HG03060 (cell line): ENCODE measurements around the gene GNS.

Experiments used
- ATAC-seq: cut with Tn5 transposase; IDR thresholded peaks from one replicate; pipeline ENCODE4 v1.9.1; 2021; ENCODE audit warnings: low read depth, moderate number of reproducible peaks; ENCODE audit not compliant: unreplicated experiment

The GNS gene

DNA sequence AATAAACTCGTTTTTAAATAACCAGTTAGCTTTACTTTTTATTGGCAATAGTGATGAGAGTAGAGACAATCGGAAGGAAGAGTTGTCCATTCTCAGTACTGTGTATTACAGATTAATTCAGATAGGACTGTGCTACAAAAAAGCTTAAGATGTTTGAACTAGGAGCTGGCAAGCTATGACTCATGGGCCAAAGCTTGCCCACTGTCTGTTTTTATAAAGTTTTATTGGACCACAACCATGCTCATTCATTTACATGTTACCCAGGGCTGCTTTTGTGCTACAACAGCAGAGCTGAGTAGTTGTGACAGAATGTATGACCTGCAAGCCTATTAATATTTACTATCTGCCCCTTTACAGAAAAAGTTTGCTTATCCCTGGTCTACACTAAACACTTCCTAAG, 19.4 kb downstream of the GNS start:
- ATAC-seq, result no peak

- ATAC-seq, result no peak
These were observed 21.7 kb downstream of the GNS start for GRCh38 chr12:64737539-64737938.

DNA sequence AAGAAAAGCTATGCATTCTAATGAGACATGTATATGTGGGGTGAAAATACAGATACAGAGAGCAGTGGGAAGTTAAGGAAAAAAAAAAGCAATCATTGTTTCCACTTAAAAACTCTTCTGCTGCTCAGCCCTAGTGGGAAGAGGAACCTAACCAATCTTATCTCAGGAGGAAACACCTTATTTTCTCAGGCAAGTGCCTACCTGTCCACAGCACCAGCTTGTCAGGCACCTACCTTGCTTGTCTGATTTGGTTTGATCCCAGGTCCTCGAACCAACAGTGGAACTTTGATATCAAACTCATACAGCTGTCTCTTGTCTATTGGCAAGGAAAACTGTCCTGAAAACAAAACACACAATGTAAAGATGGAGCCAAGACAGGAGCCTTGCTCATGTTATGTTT, 22.4 kb downstream of the GNS start:
- ATAC-seq, result no peak

GRCh38 chr12:64735442-64735841, 23.8 kb downstream of the GNS start:
- ATAC-seq, result no peak

DNA sequence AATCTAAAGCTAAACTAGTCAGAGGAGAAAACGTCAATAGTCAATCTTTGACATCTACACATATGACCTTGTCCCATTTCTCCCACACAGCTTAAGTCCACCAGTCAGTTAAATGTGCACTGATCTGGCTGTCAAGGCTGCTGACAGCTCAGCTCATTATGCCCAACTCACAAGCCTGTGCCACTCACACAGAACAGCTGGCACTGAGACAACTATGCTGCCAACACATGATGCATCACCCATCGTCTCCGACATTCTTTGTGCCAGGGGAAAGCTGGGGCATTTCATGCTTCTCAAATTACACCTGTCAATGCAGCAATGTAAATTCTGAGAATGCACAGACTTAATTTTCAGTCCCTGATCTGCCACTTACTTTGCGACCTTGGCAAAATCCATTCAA, 25.3 kb downstream of the GNS start:
- ATAC-seq, result no peak

DNA sequence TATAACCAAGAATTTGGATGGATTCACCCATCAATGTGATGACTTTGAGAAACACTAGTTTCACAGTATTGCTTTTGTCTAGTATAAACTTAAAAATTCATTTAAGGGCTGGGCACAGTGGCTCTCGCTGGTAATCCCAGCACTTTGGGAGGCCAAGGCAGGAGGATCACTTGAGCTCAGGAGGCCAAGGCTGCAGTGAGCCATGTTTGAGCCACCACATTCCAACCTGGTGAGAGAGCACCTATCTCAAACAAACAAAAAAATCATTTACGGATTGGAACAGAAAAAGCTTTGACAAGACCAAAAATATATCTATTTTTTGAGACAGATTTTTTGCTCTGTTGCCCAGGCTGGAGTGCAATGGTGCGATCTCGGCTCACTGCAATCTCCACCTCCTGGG, 27.5 kb downstream of the GNS start:
- no peak for ATAC-seq

DNA sequence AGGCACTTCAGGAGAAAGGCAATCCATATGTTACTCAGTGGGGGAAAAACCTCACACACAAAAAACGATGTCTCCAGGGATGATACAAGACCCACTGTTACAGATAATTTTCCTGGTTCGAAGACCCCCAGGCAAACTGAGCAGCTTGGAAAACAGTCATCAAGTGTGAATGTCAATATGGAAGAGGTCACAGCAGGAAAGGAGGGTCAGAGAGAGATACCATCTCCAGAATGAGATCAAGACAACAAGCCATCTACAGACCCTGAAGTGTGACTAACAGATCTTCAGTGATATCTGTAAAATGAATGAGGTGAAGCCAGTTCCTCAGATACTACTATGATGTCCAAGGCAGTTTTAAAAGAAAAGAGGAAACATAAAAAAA, 28.6 kb downstream of the GNS start:
- ATAC-seq, result no peak

DNA sequence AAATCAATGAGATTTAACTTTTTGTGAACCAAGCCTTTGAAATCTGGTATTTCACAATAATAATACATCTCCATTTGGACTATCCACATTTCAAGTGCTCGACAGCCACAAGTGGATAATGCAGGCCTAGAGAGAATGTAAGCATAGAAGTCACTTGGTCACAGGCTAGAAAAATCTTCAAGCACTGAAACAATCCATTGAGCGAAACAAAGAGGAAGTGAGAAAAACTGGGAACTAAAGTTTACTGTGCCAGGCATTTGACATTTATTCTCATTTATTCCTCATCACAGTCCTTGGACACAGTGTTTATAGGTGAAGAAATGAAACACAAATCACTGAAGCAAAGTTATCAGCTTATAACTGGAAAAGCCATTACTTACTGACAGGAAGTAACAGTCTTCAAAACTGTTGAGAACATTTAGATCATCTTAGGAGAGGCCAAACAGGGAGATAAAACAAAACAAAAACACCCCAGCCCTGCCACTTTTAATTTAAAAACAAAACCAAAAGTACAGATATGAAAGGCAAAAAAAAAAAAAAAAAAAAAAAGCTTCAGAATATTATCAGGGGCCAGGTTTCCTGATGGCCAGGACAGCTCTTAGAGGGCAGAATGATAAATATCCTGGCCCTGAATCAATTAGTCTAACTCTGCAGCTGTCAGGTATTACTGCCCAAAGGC, 29.2 kb downstream of the GNS start:
- peak; percentile 53 for ATAC-seq

DNA sequence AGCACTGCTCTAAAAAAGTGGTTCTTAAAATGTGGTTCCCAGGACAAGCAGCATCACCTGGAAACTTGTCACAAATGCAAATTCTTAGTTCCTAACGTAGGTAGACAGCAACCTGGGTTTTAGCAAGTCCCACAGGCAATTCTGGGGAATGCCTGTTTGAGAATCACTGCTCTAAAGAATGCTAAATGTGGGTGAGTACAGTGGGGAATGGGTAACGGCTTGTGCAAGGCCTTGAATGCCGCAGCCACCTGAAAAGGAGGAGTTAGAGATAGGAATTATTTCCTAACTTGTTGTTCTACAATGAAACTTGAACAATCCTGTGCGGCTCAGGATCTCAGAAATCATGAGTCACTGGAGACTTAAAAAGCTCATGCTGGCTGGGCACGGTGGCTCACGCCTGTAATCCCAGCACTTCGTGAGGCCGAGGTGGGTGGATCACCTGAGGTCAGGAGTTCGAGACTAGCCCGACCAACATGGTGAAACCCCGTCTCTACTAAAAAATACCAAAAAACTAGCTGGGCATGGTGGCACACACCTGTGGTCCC, 34.9 kb downstream of the GNS start:
- ATAC-seq, result no peak

DNA sequence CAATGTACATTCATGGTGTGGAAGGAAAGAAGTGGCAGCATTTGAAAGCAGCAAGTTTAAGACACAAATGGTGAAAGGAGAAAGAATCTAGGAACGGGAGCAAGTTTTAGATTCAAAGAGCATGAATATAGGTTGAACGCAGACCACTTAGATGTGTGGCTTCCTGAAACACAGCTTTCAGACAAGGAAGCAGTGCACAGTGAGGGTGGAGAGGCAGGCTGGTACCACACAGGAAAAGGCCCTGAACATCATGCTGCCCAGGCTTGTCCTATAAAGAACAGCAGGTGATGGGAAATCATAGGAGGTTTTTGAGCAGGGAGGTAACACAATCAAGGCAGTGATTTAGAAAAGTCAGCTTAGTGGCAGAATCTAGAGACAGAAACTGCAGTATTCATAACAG, 35.6 kb downstream of the GNS start:
- no peak for ATAC-seq

GRCh38 chr12:64722835-64723234, 36.4 kb downstream of the GNS start:
- ATAC-seq, result no peak

- no peak for ATAC-seq
These were observed 38.3 kb downstream of the GNS start for GRCh38 chr12:64720884-64721283.

DNA sequence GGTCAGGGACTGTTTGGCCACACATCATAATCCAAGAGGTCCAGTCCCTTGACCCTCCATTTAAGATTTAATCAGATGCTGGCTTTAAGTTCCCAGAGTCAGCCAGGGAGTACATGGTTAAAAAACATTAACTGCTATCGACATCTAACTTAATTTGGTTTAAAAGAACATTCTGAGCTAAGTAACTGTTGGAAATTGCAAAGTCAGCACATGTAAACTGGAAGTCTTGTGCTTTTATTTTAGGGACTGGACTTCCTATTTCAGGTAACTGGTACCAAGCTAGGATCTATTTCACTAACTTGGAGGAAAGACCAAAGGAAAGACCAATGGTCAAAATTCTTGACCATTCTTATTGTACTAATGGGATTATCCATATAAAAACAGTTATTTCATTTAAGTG, 40.6 kb downstream of the GNS start:
- ATAC-seq, result no peak

DNA sequence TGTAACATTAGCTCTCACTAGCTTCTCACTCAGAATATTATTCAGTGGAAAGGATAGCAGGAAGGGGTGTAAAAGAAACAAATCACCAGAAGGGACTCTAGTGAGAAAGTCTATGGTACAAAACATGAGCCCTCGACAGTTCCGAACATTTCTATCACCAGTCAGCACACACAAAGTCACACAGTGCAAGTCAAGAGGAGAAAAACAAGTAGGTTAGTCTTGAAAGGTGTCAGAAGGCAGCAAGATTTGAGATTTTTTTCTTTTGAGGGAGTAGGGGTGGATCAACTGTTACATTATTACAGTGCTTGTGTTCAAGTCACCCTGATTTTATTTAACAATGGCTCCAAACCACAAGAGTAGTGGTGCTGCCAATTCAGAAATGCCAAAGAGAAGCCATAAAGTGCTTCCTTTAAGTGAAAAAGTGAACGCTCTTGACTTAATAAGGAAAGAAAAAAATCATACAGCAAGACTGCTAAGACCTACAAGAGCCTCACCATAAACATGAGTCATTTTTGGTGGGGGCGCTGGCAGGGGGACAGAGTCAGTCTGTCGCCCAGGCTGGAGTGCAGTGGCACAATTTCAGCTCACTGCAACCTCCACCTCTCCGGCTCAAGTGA, 42.3 kb downstream of the GNS start:
- ATAC-seq, result no peak

- ATAC-seq, result no peak
These were observed 42.8 kb downstream of the GNS start for GRCh38 chr12:64716371-64716770.

GRCh38 chr12:64714551-64714968, 44.6 kb downstream of the GNS start:
- ATAC-seq, result peak; percentile 52

- no peak for ATAC-seq
These were observed 45.8 kb downstream of the GNS start for GRCh38 chr12:64713376-64713775.

GRCh38 chr12:64709429-64709828, 49.8 kb downstream of the GNS start:
- ATAC-seq, result no peak

- no peak for ATAC-seq
These were observed 51.3 kb downstream of the GNS start for GRCh38 chr12:64707926-64708325.

- ATAC-seq, result no peak
These were observed 51.8 kb downstream of the GNS start for GRCh38 chr12:64707362-64707761.

- no peak for ATAC-seq
These were observed 52.3 kb downstream of the GNS start for GRCh38 chr12:64706857-64707256.

DNA sequence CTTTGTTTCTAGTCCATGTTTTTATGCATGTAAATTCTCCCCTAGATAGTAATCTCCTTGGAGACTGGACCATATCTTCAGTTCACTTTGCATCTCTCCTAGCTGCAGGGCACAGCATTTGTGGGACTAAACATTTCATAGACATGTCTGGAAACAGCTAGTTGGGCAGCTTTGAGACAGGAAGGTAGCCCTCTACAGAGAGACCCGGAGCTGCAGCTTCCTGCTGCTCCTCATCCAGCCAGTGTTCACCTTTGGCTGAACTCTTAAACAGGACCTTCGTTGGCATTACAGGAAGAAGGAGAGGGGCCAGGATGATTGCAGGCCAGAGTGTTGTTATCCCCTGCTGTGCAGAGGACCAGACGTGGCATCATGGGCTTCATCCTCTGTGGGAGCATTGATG, 52.9 kb downstream of the GNS start:
- no peak for ATAC-seq
